Activated naive CD8-positive, alpha-beta T cell (primary cell): ENCODE measurements around the gene STXBP1.

ENCODE experiments used
- H3K27ac Mint-ChIP-seq: one replicate; pipeline ENCODE4 v1.8.0; 2021; ENCODE audit warnings: mixed read lengths
- H3K27me3 Mint-ChIP-seq: one replicate; pipeline ENCODE4 v1.8.0; 2021; ENCODE audit warnings: mixed read lengths
- H3K36me3 Mint-ChIP-seq: one replicate; pipeline ENCODE4 v1.8.0; 2021; ENCODE audit warnings: mixed read lengths
- H3K4me1 Mint-ChIP-seq: one replicate; pipeline ENCODE4 v1.8.0; 2021; ENCODE audit warnings: low read depth, mixed read lengths
- H3K4me3 Mint-ChIP-seq: one replicate; pipeline ENCODE4 v1.8.0; 2021; ENCODE audit warnings: mild to moderate bottlenecking, mixed read lengths
- H3K9me3 Mint-ChIP-seq: one replicate; pipeline ENCODE4 v1.8.0; 2021; ENCODE audit warnings: low read depth, mixed read lengths

STXBP1 gene

DNA sequence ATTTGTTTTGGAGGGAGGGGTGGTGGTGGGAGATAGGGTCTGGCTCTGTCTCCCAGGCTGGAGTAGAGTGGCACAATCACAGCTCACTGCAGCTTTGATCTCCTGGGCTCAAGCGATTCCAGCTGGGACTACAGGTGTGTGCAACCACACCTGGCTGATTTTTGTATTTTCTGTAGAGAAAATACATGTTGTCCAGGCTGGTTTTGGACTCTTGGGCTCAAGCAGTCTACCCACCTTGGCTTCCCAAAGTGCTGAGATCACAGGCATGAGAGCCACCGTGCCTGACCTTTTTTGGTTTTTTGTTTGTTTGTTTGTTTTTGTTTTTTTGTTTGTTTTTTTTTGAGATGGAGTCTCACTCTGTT is 15.4 kb downstream of the STXBP1 start:
- no peak overlapping the region for H3K27ac Mint-ChIP-seq
- H3K27me3 Mint-ChIP-seq = no peaks in the 10 kb centered on the region
- no peaks in the 10 kb centered on the region for H3K4me1 Mint-ChIP-seq
- no peaks in the 10 kb centered on the region for H3K36me3 Mint-ChIP-seq
- no peak overlapping the region for H3K4me3 Mint-ChIP-seq
- no peaks in the 10 kb centered on the region for H3K9me3 Mint-ChIP-seq

DNA sequence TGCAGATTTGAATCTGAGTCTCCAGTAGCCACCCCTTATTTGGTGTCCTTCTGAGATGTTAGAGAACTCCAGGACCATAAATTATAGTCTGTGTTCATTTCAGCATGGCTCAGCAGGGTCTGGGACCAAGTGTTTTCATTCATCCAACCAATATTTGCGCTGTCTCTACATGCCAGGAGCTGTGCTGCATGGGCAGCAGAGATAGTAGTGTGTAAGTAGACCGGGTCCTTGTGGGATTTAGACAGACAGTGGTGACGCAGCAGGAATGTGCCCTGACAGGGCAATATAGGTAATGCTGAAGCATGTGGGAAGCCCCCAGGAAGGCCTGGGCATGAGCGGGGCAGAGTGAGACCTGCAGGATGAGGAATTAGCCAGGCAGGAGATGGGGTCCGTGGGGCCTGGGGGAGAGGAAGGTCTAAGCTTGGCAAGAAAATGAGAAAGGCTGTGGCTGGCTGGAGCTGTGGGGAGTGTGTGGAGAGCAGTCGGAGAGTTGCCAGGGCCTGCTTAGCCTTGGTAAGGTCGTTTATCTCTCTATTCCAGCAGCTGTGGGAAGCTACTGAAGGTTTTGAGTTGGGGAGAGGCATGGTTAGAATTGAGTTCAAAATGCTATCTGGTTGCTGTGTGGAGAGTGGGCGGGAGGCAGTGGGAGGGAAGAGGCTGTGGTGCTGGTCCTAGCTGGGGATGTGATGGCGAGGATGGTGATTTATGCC is 16.8 kb downstream of the STXBP1 start:
- no peak overlapping the region for H3K27ac Mint-ChIP-seq
- no peaks in the 10 kb centered on the region for H3K36me3 Mint-ChIP-seq
- H3K4me1 Mint-ChIP-seq = peaks cover 6% of the 10 kb centered on the region
- no peak overlapping the region for H3K4me3 Mint-ChIP-seq
- H3K27me3 Mint-ChIP-seq = no peaks in the 10 kb centered on the region
- H3K9me3 Mint-ChIP-seq = no peaks in the 10 kb centered on the region

DNA sequence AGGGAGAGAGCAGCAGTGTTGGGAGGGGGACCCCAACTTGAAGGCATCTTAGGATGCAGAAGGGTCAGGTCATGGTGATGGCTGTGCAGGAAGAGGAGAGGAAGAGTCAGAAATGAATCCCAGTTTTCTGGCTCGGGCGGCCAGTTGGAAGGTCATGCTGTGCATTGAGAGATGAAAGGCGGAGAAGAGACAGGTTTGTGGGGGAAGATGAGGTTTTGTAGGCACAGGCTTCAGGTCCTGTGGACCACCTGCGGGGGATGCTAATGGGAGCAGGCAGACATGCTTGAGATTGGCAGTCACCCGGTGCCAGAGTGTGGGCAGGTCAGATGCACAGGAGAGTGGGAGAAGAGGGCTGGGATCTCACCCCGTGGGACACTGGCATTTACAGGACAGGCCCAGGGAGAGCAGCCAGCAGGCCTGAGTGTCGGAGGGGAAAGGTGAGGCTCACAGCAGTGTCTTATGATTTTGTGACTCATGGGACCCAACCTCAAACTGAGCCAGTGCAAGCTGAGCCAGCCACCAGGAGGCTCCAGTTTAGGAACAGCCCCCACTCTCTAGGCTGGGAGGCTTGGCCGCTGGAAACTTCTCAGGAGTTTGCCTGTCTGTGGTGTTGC is 17.5 kb downstream of the STXBP1 start:
- no peaks in the 10 kb centered on the region for H3K36me3 Mint-ChIP-seq
- no peak overlapping the region for H3K27ac Mint-ChIP-seq
- no peak overlapping the region for H3K4me3 Mint-ChIP-seq
- peaks cover 13% of the 10 kb centered on the region for H3K4me1 Mint-ChIP-seq
- H3K9me3 Mint-ChIP-seq = no peaks in the 10 kb centered on the region
- H3K27me3 Mint-ChIP-seq = no peaks in the 10 kb centered on the region

DNA sequence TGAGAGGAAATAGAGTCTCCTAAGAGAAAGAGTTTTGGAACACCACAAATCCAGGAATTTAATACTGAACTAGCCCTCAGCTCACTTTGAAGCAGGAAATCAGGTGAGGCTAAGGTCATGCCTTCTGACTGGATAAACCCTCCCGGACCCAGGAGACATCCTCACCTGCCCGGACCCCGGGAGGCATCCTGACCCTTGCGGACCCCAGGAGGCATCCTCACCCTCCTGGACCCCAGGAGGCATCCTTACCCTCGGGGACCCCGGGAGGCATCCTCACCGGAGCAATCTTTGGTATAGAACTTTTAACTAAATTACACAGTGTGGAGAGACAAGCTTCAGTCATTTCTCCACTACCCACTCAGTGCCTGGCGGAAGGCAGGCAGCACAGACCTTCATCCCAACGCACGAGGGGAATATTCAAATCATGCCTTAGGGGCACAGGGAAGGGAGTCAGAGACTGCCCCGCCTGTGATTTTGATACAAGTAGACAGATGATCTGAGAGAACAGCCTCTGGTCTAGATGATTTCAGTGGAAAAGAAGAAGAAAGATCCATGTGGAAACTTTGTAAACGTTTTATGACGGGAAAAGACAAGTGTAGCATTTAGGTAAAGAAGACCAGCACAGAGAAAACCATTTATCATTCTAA is 21.3 kb downstream of the STXBP1 start:
- no peak overlapping the region for H3K27ac Mint-ChIP-seq
- no peak overlapping the region for H3K4me3 Mint-ChIP-seq
- no peaks in the 10 kb centered on the region for H3K9me3 Mint-ChIP-seq
- peaks cover 15% of the 10 kb centered on the region for H3K4me1 Mint-ChIP-seq
- H3K36me3 Mint-ChIP-seq = no peaks in the 10 kb centered on the region
- no peaks in the 10 kb centered on the region for H3K27me3 Mint-ChIP-seq

DNA sequence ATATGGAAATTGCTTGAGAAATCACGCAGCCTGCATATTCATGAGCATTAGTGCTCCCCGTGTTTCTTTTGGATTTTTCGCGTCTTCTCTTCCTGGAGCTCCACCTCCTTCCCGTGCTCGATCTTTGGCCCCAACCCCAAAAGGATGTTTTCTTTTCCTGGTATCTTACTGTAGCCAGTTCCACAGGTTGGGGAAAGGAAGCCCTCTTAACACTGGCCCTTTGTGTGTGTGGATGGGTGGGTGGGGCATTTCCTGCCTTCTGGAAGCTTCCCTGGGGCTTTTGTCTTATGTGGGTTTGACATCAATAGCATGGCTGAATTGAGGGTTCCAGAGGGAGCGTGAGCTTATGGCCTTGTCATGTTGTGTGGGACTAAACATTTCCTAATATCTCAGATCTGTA is 21.9 kb downstream of the STXBP1 start:
- no peaks in the 10 kb centered on the region for H3K36me3 Mint-ChIP-seq
- H3K4me1 Mint-ChIP-seq = peaks cover 15% of the 10 kb centered on the region
- no peak overlapping the region for H3K27ac Mint-ChIP-seq
- no peaks in the 10 kb centered on the region for H3K27me3 Mint-ChIP-seq
- H3K9me3 Mint-ChIP-seq = no peaks in the 10 kb centered on the region
- no peak overlapping the region for H3K4me3 Mint-ChIP-seq

DNA sequence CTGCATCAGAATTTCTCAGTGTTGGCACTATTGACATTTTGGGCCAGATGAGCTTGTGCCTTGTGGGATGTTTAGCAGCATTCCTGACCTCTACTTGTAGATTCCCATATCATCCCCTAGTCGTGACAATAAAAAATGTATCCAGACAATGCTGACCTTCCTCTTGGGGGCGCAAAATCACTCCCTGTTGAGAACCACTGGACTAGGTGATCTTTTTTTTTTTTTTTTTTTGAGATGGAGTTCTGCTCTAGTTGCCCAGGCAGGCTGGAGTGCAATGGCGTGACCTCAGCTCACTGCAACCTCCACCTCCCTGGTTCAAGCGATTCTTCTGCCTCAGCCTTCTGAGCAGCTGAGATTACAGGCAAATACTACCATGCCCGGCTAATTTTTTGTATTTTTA is 22.6 kb downstream of the STXBP1 start:
- Mint-ChIP-seq H3K27ac (no peak overlapping the region), H3K36me3 (no peaks in the 10 kb centered on the region), H3K9me3 (no peaks in the 10 kb centered on the region), H3K4me3 (no peak overlapping the region), H3K4me1 (peaks cover 15% of the 10 kb centered on the region), H3K27me3 (no peaks in the 10 kb centered on the region)

DNA sequence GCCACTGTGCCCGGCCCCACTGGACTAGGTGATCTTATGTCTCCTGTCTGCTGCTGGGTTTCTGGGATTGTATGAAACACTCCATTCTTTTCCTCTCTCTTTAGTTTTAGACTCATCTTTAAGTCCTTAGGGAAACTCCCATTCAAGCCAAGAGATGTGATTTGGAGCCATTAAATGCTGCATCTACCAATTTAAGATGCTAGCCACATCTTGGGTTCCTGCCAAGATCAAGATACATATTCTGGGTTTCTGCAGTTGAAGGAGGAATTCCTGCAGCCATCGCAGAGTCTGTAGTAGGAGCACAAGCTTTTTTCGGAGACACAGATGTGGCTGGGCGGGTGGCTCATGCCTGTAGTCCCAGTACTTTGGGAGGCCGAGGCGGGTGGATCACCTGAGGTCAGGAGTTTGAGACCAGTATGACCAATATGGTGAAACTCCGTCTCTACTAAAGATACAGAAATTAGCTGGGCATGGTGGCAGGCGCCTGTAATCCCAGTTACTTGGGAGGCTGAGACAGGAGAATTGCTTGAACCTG is 23.2 kb downstream of the STXBP1 start:
- Mint-ChIP-seq H3K27ac (no peak overlapping the region), H3K27me3 (no peaks in the 10 kb centered on the region), H3K4me3 (no peak overlapping the region), H3K9me3 (no peaks in the 10 kb centered on the region), H3K4me1 (peaks cover 15% of the 10 kb centered on the region), H3K36me3 (no peaks in the 10 kb centered on the region)

DNA sequence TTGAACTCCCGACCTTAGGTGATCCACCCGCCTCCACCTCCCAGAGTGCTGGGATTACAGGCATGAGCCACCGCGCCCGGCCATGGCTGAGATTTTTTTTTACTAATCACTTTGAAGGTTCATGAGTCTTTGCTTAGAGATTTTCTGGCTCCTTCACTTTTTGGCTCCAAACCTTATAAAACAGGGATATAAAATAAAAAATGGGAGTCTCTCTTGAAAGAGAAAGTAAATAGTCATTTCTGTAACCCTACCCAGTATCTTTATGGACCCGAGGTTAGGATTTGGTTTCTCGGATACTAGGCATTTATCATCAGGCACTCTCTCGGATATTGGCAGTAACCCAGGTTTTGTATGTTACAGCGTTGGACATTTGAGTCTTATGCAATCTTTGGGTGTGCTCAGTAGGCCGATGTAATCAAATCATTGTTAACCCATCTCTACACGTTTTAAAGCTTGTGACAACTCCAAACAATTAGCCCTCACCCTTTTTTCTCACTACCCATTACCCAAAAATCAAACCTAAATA is 25.3 kb downstream of the STXBP1 start:
- Mint-ChIP-seq H3K4me1 (peaks cover 15% of the 10 kb centered on the region), H3K27me3 (no peaks in the 10 kb centered on the region), H3K36me3 (no peaks in the 10 kb centered on the region), H3K4me3 (no peak overlapping the region), H3K9me3 (no peaks in the 10 kb centered on the region), H3K27ac (no peak overlapping the region)

DNA sequence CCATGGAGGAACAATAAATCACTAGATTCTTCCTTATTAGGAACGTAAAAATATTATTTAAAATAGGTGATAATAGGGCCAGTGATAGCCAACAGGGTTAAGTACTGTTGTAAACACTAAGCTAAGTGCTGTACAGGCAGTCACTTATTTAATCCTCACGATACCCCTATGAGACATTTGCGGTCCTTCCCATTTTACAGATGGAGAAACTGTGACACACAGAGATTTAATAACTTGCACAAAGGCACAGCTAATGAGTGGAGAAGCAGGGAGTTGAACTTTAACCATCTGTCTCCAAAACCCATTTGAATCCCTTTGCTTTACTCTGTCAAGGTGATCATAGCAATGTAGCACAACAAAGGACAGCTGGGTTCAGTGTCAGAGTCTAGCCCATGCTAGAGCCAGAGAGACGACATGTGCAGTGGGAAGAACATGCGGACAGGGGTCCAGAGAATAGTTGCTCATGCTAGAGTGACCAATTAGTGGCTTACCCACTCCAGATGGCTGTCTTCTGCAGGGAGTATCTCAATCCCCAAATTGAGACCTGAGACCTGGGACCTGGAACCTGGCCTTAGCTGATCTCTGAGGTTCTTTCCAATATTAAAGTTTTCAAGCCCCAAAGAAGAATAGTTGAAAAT is 28.9 kb downstream of the STXBP1 start:
- no peaks in the 10 kb centered on the region for H3K27me3 Mint-ChIP-seq
- no peaks in the 10 kb centered on the region for H3K36me3 Mint-ChIP-seq
- no peak overlapping the region for H3K4me3 Mint-ChIP-seq
- H3K9me3 Mint-ChIP-seq = no peaks in the 10 kb centered on the region
- no peaks in the 10 kb centered on the region for H3K4me1 Mint-ChIP-seq
- H3K27ac Mint-ChIP-seq = no peak overlapping the region

DNA sequence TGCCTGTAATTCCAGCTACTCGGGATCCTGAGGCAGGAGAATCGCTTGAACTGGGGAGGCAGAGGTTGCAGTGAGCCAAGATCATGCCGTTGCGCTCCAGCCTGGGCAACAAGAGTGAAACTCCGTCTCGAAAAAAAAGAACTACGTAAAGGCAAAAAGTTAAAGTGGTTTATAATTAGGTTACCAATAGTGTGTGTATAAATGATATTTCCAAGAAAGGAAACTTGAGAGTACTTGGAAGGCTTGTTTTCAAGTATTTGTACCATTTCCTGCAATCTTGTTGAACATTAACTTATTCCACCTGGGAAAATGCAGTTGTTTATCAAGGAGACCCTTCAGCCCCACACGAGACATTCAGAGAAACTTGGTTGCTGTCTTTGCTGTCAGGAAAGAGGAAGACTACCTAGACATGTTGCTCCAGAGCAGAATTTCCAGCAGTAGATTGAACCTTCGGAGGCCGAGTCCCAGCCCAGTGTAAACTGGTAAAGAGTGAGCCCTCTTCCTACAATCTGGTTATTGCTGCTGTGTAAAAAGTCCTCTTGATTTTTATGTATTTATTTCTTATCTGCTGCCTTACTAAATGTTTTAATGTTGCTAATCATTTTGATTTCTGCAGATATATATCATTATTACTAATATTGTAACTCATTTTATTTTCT is 30.1 kb downstream of the STXBP1 start:
- H3K4me1 Mint-ChIP-seq = no peaks in the 10 kb centered on the region
- H3K36me3 Mint-ChIP-seq = no peaks in the 10 kb centered on the region
- H3K27me3 Mint-ChIP-seq = no peaks in the 10 kb centered on the region
- no peaks in the 10 kb centered on the region for H3K9me3 Mint-ChIP-seq
- no peak overlapping the region for H3K27ac Mint-ChIP-seq
- no peak overlapping the region for H3K4me3 Mint-ChIP-seq

DNA sequence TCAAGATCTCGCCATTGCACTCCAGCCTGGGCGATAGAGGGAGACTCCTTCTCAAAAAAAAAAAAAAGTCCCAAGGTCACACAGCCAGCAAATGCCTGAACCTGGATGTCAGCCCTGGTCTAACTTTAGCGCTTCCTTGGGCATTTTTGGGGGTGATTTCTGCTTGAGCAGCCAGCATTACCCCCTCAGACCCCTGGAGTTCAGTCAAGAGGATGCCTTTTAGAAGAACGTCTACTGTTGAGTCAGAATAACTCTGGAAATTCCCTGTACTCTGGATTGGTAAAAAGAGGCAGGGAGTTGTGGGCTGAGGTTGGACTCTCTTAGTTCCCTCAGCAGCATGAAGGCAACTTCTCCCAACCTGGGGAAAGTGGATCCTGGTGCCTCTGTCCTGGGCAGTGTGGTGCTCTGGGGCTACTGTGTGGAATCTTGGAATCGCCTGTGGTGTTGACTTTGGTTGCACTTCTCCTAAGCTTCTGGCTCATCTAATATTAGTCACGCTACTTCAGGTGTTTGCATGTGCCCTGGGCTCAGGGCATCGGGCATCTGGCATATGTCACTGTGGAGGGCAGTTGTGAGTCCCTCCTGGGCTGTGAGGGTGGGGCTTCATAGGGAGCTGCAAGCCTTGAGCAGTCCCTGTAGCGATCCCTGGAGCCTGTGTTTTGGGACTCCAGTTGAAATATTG is 32.2 kb downstream of the STXBP1 start:
- Mint-ChIP-seq H3K36me3 (no peaks in the 10 kb centered on the region), H3K4me3 (no peak overlapping the region), H3K27ac (no peak overlapping the region), H3K27me3 (no peaks in the 10 kb centered on the region), H3K4me1 (no peaks in the 10 kb centered on the region), H3K9me3 (no peaks in the 10 kb centered on the region)

DNA sequence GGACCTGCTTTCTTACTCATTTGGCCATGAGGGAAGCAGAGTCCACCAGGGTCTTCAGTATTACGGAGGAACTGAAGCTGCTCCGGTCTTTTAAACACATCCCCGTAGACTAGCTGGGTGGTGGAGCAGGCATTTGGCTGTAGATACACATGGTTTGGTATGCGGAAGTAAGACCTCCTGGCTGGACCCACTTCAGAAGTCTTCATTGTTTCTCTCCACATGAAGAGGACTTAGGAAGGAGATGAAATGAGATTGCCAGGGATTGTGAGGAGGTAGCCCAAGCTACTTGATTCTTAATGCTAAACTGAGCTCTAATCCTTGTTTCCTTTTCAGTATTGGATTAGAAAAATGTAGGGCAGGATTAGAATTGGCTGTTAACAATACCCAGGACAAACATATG is 32.9 kb downstream of the STXBP1 start:
- no peaks in the 10 kb centered on the region for H3K9me3 Mint-ChIP-seq
- no peaks in the 10 kb centered on the region for H3K27me3 Mint-ChIP-seq
- H3K4me3 Mint-ChIP-seq = no peak overlapping the region
- no peak overlapping the region for H3K27ac Mint-ChIP-seq
- H3K4me1 Mint-ChIP-seq = no peaks in the 10 kb centered on the region
- H3K36me3 Mint-ChIP-seq = no peaks in the 10 kb centered on the region

DNA sequence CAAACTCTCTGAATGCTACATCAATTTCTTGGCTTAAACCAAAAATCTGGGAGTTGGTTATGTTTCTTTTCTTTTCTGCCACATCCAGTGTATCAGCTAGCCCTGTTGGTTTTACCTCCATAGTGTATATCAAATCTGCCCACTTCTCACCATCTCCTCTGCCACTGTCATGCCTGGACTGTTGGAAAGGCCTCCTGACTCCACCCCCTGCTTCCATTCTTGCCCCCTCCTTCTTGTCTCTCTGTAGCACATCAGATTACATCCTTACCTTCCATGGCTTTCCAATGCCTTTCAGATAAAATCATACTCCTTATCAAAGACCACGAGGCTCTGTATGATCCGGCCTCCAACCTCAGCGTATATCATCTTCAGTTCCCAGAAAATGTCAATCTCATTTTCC is 35.4 kb downstream of the STXBP1 start:
- Mint-ChIP-seq H3K4me3 (no peak overlapping the region), H3K9me3 (no peaks in the 10 kb centered on the region), H3K4me1 (peaks cover 2% of the 10 kb centered on the region), H3K27ac (no peak overlapping the region), H3K27me3 (no peaks in the 10 kb centered on the region), H3K36me3 (no peaks in the 10 kb centered on the region)

DNA sequence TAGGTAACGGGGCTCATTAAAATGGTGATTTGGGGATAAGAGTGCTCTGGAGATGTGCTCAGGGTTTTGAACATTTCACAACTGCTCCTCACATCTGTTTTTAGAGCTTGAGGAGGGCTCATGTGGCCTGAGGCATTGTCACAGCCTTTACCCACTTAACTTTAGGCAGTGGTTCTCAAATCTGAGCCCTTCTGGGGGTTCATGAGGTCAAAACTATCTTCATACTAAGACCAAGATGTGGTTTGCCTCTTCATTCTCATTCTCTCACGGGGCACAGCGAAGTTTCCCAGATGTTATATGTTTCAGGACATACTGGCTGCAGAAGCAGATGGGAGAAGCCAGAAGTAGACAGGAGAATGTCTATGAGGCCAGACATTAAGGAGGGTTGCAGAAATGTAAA is 38.4 kb downstream of the STXBP1 start:
- H3K27me3 Mint-ChIP-seq = no peaks in the 10 kb centered on the region
- peaks cover 6% of the 10 kb centered on the region for H3K36me3 Mint-ChIP-seq
- H3K9me3 Mint-ChIP-seq = no peaks in the 10 kb centered on the region
- no peak overlapping the region for H3K4me3 Mint-ChIP-seq
- H3K27ac Mint-ChIP-seq = no peak overlapping the region
- H3K4me1 Mint-ChIP-seq = peaks cover 2% of the 10 kb centered on the region
